Measurements from ENCODE around the gene KDR.

- TF ChIP-seq EZH2phosphoT487 (IDR thresholded peaks at IDR 0.05; ENCODE audit: borderline replicate concordance): no peak
- no peak for TF ChIP-seq POLR2A (IDR thresholded peaks at IDR 0.05; ENCODE audit: borderline replicate concordance, extremely low read depth, insufficient read depth, insufficient read length)
- TF ChIP-seq CTCF (IDR thresholded peaks at IDR 0.05 in 2 of 3, conservative IDR thresholded peaks at IDR 0.05 in 1 of 3; ENCODE audit: borderline replicate concordance in 1 of 3, insufficient read depth in 1 of 3, low read depth in 2 of 3, low read length in 2 of 3): no peak
- TF ChIP-seq JUND (IDR thresholded peaks at IDR 0.05): no peak
- no peak for TF ChIP-seq CEBPB (IDR thresholded peaks at IDR 0.05; ENCODE audit: low read depth)
- no peak for TF ChIP-seq POLR2AphosphoS5 (IDR thresholded peaks at IDR 0.05; ENCODE audit: low read depth, low read length)
- TF ChIP-seq EZH2 (IDR thresholded peaks at IDR 0.05): no peak
- TF ChIP-seq, protein P1, sequence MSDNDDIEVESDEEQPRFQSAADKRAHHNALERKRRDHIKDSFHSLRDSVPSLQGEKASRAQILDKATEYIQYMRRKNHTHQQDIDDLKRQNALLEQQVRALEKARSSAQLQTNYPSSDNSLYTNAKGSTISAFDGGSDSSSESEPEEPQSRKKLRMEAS (IDR thresholded peaks at IDR 0.05): no peak
- TF ChIP-seq YY1 (IDR thresholded peaks at IDR 0.05; ENCODE audit: extremely low read depth, insufficient replicate concordance, low read depth, low read length): no peak
These were observed 87.1 kb downstream of the KDR start for GRCh38 chr4:55038176-55038890.

Measured in HCT116 (cell line).